Stimulated activated CD4-positive, alpha-beta T cell treated with anti-CD3 and anti-CD28 coated beads, Interleukin-4, amount 100 ng/mL, for 1 hour (primary cell): ENCODE results near the gene PLEKHA4.
A peak's percentile ranks its signal among the peaks of the same experiment; 100 is the strongest.

Experiments
- DNase-seq: peaks from one replicate; pipeline ENCODE4 v3.0.0-alpha.2; 2020

PLEKHA4 gene

DNA sequence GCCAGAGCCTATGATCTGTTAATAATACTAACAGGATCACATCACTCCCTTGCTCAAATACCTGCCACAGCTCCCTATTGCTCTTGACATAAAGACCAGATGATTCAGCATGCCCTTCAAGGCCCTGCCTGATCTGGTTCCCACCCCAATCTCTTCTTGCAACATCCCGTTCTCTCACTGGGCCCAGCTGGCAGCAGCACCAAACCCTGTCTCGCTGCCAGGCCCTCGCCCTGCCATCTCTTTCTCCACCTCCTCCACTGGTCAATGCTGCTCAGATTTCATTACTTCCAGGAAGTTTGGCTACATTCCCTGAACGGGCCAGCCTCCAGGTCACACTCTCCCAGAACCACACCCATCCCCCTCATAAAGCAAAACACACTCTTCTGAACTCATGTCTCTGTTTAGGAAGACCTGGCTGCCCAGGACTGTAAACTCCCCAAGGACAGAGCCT lies 49.0 kb downstream of the PLEKHA4 start:
- DNase-seq: no peak

DNA sequence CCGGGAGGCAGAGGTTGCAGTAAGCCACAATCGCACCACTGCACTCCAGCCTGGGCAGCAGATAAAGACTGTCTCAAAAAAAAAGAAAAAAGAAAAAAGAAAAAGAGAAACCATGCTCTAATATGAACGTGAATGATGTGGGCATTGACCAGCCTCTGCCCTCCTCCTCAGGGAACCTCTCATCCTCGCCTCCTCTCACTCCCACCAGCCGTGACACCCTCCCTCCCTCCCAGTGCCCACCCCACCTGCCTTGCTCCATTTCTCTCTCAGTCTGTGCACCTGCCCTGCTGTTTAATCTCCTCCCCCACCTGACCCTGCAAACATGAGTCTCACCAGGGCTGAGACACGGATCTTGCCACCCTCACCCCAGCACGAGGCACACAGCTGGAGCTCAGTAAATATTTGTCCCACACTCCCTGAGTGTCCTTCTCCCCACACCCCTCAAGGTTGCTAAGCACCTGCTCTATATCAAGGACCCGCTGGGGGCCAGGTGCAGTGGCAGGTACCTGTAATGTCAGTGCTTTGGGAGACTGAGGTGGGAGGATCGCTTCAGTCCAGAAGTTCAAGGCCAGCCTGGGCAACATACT lies 50.1 kb downstream of the PLEKHA4 start:
- no peak for DNase-seq

DNA sequence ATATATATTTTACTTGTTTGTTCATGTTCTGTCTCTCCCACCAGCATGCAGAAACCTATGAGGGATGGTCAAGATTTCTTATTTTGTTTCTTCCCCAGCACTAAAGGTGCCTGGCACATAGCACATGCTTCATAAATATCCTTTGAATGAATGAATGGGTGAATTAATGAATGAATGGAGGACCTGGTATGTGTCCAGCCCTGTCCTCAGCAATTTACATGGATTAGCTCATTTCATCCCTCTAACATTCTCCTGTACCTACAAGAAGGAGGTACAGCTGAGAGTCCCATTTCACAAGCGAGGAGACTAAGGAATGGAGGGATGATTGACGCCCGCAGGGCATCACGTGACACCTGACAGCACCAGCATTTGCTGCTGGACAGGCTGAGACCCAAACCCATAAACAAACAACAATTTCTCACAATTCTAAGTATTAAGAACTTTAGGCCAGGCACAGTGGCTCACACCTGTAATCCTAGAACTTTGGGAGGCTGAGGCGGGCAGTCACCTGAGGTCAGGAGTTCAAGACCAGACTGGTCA lies 50.8 kb downstream of the PLEKHA4 start:
- no peak for DNase-seq

DNA sequence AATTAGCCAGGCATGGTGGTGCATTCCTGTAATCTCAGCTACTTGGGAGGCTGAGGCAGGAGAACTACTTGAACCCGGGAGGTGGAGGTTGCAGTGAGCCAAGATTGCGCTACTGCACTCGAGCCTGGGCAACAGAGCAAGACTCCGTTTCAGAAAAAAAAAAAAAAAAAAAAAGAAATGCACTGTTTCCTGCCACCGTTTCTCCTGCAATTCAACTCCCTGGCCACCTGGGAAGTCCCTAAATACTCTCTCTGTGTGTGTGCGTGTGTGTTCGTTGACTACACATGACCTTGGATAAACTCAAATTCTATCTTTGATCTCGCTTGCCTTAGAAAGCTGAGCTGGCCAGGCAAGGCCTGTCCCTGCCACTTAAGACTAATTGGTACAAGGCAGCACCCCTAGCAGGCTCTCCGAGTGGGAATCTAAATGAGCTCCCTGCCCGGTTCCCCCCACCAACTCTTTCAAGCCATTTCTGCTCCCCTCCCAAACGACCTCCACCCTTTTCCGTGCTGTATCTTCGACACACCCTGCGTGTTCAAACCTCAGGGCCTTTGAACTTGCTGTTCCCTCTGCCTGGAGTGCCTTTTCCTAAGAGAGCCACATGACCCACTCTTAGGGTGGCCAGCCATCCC lies 52.4 kb downstream of the PLEKHA4 start:
- DNase-seq: no peak

DNA sequence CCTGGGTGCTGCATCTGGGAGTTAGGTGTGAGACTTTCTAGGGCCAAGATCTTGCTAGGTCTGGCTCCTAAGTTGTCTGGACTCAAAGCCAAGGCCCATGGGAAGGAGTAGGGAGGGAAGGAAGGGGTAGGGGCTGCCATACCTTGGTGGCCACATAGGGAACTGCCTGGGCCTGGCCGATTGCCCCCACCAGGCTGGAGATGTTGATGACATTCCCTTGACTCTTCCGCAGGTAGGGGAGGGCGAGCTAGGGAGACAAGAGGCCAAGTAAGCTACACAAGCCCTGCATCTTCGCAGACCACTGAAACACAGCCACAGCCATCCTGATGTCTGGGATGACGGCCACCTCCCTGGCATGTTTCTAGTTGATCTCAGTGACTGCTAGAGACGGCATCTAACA lies 53.5 kb downstream of the PLEKHA4 start:
- DNase-seq: no peak

DNA sequence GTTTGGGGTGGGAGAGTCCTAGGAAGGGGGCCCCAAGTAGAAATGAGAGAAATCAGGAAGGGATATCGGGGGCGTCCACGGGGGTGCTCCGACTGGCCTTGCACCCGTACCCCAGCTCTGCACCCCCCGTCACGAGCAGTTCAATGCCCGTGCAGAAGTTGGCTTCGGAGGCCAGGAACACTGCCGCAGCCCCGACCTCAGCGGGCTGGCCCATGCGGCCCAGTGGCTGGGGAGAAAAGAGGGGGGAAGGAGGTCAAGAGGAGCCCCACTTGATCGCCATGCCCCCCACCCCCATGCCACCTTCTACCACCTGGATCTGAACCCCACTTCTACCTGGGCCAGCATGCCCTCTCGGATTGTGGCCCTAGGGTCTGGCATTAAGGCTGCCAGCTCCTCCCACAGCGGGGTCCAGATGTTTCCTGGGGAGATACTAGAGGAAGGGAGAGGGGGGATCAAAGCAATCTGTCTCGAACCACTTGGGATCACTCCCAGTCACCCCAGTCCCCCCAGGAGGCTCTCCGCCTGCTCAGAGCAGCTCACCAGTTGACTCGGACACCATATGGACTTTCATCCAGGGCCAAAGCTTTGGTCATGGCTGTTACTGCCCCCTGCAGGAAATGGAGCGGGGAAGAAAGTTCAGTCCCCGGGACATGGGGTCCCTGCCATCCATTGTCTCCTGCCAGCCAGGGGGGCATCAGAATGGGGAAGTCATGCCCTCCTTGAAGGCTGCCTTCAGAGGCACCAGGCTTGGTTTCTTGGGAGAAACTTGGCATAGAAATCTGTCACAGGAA lies 55.1 kb downstream of the PLEKHA4 start:
- no peak for DNase-seq

DNA sequence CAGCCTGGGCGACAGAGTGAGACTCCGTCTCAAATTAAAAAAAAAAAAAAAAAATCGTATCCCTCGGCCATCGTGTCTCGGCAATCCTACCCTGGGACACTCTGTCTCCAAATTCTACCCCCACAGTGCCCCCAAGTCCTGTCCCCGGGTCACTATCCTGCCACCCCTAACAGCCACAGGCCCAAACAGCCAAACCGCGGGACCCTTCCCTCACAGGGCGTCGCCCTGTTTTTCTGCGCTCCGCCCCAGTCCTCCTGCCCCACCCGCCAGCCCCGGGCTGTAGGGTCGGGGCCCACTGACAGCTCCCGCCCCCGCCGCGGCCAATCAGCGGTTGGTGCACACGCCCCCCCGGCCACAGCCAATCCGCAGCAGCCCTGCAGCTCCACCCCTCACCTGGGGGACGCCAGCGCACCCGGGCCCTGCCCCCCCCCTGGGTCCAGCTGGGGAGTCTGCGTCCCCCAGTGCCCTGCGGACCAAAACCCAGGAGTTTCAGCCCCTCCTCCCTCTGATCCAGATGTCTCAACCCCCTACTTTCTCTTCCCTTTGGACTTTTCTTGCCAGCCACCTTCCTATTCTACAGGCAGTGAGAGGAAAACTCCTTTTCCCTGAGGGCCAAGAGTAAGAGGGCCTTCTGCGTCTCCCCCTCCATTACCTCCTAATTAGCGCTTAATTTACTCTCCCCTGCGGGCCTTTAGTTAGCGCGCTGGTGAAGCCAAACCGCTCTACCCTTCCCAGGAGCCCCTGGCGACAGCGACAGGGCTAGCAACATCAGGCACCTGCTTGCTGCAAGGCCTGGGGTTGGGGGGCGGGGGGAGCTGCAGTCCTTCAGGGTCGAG lies 56.1 kb downstream of the PLEKHA4 start:
- peak; percentile 68 for DNase-seq

DNA sequence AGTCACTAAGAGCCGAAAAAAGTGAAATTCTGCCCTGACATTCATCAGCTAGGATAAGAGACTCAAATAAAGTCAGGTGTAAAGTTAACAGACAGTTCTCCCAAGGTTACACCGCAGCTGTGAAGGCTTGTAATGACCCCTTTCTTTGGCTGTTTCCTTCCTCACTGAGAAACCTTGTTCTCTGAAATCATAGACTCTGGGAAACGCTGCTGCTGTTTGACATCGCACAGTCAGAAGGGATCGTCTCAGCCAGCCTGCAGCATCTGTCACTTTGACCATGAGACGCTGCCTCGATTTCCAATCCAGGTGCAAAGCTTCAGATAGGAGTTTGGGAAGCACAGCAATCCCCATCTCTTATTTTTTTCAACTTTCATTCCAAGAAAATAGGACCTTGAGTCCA lies 58.3 kb downstream of the PLEKHA4 start:
- no peak for DNase-seq

DNA sequence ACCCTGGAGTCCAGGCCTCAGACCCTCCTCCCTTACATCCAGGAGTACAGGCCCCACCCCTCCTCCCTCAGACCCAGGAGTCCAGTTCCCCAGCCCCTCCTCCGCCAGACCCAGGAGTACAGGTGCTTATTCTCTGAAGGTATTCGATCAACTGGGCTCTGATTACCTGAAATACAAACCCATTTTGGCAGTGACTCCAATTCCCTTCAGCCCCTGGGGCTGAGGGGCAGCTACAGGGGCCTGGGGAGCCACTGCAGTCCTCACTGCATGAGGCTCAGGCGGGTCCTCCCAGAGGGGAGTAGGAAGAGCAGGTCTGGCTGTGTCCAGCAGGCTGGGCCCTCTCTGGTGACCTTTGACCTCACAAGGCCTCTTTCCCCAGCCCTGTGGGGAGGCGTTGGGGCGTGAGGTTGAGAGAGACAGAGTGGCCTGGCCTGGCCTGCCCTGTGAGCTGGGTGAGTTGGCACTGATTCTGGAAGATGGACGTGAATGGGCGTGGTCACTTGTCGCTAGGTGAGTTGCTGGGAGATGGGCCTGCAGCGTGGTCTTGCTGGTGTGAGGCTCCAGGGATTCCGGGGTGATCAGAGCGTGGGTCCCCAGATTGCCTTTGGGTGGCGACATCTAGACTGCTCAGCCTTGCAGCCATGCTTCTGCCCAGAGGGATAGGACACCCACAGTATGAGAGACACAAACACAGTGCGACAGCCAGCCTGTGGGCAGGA lies 60.7 kb downstream of the PLEKHA4 start:
- no peak for DNase-seq

DNA sequence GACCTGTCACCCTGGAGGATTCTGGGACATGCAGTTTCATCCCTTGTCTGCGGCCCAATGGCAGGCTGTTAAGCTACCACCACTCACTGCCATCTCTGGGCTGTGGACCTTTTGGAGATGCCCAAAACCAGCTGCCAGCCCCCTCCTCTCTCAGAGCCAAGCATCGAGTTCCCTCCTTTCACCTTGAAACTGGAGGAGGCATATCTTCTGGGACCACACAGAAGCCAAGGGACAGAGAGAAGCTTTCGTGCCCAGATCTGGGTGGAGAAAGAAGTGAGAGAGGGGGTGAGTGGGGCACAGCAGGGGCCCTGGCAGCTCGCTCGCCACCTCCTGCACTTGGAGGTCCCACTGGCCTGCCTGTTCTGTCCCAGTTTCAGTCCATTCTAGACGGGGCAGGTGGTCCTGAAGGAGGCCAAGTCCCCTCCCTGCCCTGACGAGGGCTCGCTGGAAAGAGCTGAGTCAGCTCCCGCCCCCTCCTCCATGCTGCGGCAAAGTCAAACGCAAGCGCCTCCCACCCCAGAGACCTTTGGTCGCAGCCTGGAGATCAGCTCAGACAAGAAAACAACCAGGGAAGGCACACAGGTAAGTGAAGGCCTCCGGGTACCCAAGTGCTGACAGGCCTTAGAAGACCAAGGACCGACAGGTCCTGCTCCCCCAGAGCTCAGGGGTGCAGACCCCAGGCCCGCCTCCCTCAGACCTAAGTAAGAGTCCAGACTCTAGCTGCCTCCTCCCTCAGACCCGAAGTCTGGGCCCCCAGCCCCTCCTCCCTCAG lies 61.4 kb downstream of the PLEKHA4 start:
- DNase-seq: no peak

DNA sequence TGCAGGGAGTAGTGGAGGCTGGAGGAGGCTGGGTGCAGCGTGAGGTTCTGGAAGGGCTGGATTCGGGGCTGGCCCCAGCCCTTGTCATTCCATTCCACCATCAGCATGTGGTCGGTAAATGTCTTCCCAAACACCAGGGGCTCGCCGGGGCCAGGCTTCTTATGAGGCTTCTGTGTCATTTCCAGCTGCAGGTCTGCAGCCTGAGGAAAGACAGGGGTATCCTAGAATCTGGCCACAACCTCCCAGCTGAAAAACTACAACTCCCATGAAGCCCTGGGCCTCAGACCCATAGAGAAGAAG lies 61.9 kb downstream of the PLEKHA4 start:
- DNase-seq: peak; percentile 27

DNA sequence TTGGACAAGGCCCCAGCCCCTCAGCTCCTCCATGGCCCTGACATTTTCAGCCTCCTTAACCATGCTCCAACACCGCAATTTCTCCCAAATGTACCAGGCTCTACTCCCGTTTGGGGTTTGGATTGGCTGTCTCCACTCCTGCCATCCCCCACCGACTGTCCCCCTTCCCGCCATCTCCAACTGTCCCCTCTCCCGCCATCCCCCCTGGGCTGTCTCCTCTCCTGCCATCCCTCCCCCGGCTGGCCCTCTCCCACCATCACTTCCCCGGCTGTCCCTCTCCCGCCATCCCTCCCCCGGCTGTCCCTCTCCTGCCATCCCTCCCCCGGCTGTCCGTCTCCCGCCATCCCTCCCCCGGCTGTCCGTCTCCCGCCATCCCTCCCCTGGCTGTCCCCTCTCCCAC lies 63.0 kb downstream of the PLEKHA4 start:
- no peak for DNase-seq

DNA sequence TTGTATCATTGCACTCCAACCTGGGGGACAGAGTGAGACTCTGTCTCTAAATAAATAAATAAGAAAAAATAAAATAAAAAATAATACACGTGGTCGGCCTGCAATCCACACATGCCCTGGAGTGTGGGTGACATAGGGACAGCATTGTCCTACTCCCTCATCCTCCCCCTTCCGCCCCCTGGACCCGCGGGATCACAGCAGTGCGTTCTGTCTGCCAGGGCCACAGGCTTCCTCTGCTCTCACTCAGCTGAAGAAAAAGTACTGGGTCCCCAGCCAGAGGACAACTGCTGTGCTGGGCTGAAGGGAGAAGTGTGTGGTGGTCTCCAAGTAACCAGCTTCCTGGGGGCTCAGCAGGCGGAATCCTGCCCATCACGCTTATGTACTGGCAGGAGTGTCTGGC lies 63.9 kb downstream of the PLEKHA4 start:
- DNase-seq: no peak

DNA sequence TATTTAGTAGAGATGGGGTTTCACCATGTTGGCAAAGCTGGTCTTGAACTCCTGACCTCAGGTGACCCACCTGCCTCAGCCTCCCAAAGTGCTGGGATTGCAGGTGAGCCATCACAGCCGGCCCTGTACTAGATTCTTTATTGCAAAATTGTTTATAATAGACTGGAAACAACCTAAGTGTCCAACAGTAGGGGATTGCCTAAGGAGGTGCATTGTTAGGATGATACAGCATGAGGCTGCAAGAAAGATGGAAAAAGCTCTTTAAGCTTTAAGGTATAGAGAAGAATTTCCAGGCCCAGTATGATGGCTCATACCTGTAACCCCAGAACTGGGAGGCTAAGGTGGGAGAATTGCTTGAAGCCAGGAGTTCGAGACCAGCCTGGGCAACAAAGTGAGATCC lies 65.8 kb downstream of the PLEKHA4 start:
- no peak for DNase-seq

DNA sequence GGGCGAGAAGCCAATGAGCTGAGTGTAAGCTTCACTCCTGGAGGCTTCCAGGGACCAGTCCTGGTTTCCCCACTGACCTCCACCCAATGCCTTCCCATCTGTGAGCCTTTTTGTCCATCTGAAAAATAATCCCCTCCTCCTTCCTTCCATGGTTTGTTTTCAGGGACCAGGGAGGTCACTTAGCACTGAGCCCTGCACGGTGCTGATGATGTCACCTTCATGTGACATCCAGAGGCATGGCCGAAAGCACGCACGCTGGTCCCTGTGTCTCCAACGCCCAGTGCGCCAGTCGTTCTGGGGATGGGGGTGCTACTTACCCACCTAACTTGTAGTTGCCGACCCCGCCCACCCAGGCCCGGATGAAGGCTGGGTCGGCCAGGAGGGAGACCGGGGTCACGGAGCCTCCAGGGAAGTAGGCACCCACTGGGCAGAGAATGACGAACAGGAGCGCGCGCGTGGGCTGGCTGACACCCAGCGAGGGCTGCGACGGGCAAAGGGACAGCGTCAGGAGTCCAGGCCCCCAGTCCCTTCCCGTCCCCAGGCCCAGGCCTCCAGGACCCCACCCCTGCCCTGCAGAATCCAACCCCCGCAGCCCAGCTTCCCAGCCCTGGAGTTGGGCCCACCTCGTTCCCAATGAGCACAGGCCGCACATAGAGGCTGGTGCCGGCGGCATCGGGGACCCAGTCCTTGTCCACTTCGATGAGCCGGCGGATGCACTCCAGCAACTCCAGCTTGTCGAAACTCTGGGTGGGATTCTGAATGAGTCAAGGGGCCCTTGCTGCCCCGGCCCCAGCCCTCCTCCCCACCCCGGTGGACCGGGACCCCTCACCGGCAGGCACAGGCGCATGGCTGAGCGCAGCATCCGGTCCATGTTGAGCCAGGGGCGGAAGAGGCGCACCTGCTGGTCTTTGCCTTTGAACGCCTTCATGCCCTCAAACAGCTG lies 68.8 kb downstream of the PLEKHA4 start:
- no peak for DNase-seq

DNA sequence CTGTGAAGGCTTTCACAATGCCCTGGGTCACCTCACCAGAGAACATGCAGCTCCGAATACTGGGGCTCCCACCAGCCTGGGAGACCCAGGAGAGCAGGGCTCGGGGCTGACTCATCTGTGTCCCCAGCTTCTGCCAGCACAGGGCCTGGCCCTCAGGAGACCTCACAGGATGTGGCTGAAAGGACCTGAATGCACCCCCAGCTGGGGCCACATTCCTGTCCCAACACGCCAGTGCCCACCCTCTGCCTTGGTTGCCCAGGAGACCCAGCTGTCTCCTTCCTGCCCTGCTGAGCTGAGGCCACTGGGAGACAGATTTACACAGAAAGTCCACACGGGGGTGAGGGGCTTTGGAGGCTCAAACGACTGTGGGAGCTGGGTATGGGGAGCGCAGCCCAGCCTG lies 69.5 kb downstream of the PLEKHA4 start:
- DNase-seq: no peak

DNA sequence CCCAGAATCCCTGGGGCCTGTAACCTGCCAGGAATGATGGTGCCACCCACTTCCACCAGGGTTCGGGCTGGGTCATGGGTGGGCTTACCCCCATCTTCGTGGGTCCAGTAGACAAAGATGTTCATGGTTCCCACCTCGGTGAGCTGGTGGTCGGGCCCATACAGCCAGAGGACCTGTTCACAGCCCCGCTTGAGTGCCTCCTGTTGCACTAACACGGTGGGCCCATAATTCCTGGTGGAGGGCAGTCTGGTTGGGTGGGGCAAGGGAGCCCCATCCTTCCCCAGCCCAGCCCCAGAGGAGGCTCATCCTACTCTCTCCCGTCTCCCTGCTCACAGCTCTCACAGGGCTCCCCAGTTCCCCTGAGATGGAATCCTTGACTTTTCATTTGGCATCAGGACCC lies 71.3 kb downstream of the PLEKHA4 start:
- no peak for DNase-seq

DNA sequence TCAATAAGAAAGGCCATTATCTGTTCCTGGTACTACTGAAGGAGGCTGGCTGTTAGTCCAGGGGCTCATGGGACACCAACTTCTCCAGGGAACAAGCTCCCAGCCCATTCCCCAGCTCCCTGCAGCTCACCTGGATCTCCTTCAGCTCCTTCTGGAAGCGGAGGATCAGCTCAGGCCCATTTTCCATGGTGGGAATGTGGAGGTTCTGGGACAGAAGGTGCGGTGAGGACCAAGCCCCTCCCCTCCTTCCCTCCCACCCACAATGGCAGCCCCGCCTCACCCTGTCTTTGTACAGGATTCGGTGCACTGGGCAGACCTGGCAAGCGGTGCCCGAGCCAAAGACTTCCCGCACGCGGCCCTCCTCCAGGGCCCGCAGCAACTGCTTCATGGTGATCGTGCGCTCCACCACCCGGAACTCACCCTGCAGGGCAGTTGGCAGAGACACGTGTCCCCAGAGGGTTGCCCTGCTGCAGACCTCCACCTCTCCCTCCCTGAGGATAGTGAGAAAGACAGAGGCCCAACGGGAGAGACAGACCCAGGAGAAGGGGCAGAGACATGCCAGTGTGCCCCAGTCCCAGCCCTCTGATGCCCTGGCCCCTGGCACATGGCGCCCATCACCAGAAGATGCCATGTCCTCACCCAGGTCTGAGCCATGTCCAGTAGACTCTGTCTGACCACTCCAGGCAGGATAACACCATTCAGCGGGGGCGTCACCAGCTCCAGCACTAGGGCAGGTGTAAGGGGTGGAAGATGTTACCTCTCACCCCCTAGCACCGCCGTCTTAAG lies 71.9 kb downstream of the PLEKHA4 start:
- no peak for DNase-seq

DNA sequence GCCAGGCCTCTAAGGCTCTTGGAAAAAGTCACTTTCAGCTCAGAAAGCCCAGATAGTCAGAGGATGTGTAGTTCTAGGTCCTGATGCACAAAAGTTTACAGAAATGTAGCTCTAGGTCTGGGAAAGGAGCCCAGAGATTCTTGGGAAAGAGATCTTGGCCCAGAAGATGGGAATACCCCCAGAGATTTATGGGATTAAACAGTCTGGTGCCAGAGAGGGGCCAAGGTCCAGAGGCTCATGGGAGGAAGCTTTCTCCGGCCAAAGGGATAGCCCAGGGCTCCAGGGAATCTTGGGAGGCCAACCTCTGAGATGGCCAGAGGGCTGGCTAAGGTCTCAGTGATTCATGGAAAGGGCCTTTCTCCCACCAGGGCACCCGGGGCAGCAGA lies 72.7 kb downstream of the PLEKHA4 start:
- no peak for DNase-seq
